DOHH2 (cell line): Measurements from ENCODE around the gene FREM2.

Experiments
- H3F3A ChIP-seq: fragments of 200-600 bp; sonication (generic), shearing (Covaris generic); 2 replicates; pipeline ENCODE4 v1.6.0; 2016; ENCODE audit warnings: antibody characterized with exemption, mild to moderate bottlenecking; ENCODE audit not compliant: control insufficient read depth, insufficient read depth
- H3K27ac ChIP-seq: fragments of 200-600 bp; sonication (generic); 2 replicates; pipeline ENCODE4 v1.5.1; 2014; ENCODE audit warnings: low read depth, mild to moderate bottlenecking, low read length, moderate library complexity
- H3K27me3 ChIP-seq: fragments of 200-600 bp; sonication (generic); 2 replicates; pipeline ENCODE4 v1.6.1; 2014; ENCODE audit warnings: mild to moderate bottlenecking, low read length, mixed read lengths; ENCODE audit not compliant: control insufficient read depth
- H3K36me3 ChIP-seq: fragments of 200-600 bp; sonication (generic); 2 replicates; pipeline ENCODE4 v1.6.1; 2014; ENCODE audit warnings: mild to moderate bottlenecking, low read length, moderate library complexity, mixed read lengths; ENCODE audit not compliant: control insufficient read depth
- H3K4me1 ChIP-seq: fragments of 200-600 bp; sonication (generic); 2 replicates; pipeline ENCODE4 v1.6.1; 2014; ENCODE audit warnings: mild to moderate bottlenecking, low read length, mixed read lengths; ENCODE audit not compliant: control insufficient read depth
- H3K4me2 ChIP-seq: fragments of 200-600 bp; sonication (generic); 2 replicates; pipeline ENCODE4 v1.6.0; 2014; ENCODE audit warnings: mild to moderate bottlenecking, low read length, moderate library complexity
- H3K4me3 ChIP-seq: fragments of 200-600 bp; sonication (generic); 2 replicates; pipeline ENCODE4 v1.5.1; 2014; ENCODE audit warnings: mild to moderate bottlenecking, low read length, mixed read lengths
- H3K79me2 ChIP-seq: fragments of 200-600 bp; sonication (generic); 2 replicates; pipeline ENCODE4 v1.6.1; 2014; ENCODE audit warnings: mild to moderate bottlenecking, low read length, mixed read lengths; ENCODE audit not compliant: control insufficient read depth
- H3K9me2 ChIP-seq: fragments of 200-600 bp; sonication (generic); replicated peaks from 2 replicates; pipeline ENCODE4 v1.6.1; 2014; ENCODE audit warnings: mild to moderate bottlenecking, low read length, mixed read lengths; ENCODE audit not compliant: control insufficient read depth
- H3K9me3 ChIP-seq: fragments of 200-600 bp; sonication (generic); 2 replicates; pipeline ENCODE4 v1.6.1; 2014; ENCODE audit warnings: antibody characterized with exemption, low read length, mixed read lengths; ENCODE audit not compliant: control insufficient read depth, insufficient read depth
- H4K20me1 ChIP-seq: fragments of 200-600 bp; sonication (generic); 2 replicates; pipeline ENCODE4 v1.6.0; 2014; ENCODE audit warnings: low read depth, mild to moderate bottlenecking, antibody characterized with exemption, low read length, moderate library complexity; ENCODE audit not compliant: control insufficient read depth, insufficient read depth
- CTCF ChIP-seq: fragments of 200-600 bp; sonication (generic); IDR thresholded peaks from one replicate; pipeline ENCODE4 v1.5.1; 2014; ENCODE audit warnings: antibody characterized with exemption, mild to moderate bottlenecking, low read depth, low read length; ENCODE audit not compliant: poor library complexity, severe bottlenecking
- EZH2phosphoT487 ChIP-seq: fragments of 200-600 bp; sonication (generic); IDR thresholded peaks from 2 replicates; pipeline ENCODE4 v1.6.1; 2017; ENCODE audit warnings: borderline replicate concordance, mild to moderate bottlenecking, antibody characterized with exemption, low read length, moderate library complexity, mixed read lengths

The FREM2 gene

GRCh38 chr13:38687246-38688229 lies 661 bp downstream of the FREM2 start:
- no peaks in the 10 kb centered on the region for H3K4me1 ChIP-seq
- no peaks in the 10 kb centered on the region for H3F3A ChIP-seq
- H3K27me3 ChIP-seq: no peaks in the 10 kb centered on the region
- H3K36me3 ChIP-seq: no peaks in the 10 kb centered on the region
- H3K4me3 ChIP-seq: no peak overlapping the region
- no peak overlapping the region for H3K4me2 ChIP-seq
- H3K9me3 ChIP-seq: peaks cover 18% of the 10 kb centered on the region; the same call in 1 of the 2 replicates
- no peak overlapping the region for H3K27ac ChIP-seq
- H3K9me2 ChIP-seq: no peaks in the 10 kb centered on the region
- no peaks in the 10 kb centered on the region for H4K20me1 ChIP-seq
- H3K79me2 ChIP-seq: no peaks in the 10 kb centered on the region
- TF ChIP-seq EZH2phosphoT487: no peak
- no peak for TF ChIP-seq CTCF

GRCh38 chr13:38688674-38689073 lies 1.8 kb downstream of the FREM2 start:
- H4K20me1 ChIP-seq: no peaks in the 10 kb centered on the region
- no peaks in the 10 kb centered on the region for H3F3A ChIP-seq
- H3K27ac ChIP-seq: no peak overlapping the region
- no peaks in the 10 kb centered on the region for H3K27me3 ChIP-seq
- TF ChIP-seq EZH2phosphoT487: no peak
- no peak for TF ChIP-seq CTCF
- no peaks in the 10 kb centered on the region for H3K4me1 ChIP-seq
- no peak overlapping the region for H3K4me2 ChIP-seq
- H3K9me2 ChIP-seq: no peaks in the 10 kb centered on the region
- H3K79me2 ChIP-seq: no peaks in the 10 kb centered on the region
- H3K36me3 ChIP-seq: no peaks in the 10 kb centered on the region
- H3K9me3 ChIP-seq: peaks cover 18% of the 10 kb centered on the region; the same call in 1 of the 2 replicates
- no peak overlapping the region for H3K4me3 ChIP-seq

DNA sequence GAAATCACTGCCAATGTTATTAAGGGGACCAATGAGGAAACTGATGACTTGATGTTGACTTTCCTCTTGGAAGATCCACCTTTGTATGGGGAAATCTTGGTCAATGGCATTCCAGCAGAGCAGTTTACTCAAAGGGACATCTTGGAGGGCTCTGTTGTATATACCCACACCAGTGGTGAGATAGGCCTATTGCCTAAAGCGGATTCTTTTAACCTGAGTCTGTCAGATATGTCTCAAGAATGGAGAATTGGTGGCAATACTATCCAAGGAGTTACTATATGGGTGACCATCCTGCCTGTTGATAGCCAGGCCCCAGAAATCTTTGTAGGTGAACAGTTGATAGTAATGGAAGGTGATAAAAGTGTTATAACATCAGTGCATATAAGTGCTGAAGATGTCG lies 3.4 kb downstream of the FREM2 start:
- Histone ChIP-seq H3K27me3 (no peaks in the 10 kb centered on the region), H4K20me1 (no peaks in the 10 kb centered on the region), H3K4me3 (no peak overlapping the region), H3K9me3 (peaks cover 18% of the 10 kb centered on the region; the same call in 1 of the 2 replicates), H3K36me3 (no peaks in the 10 kb centered on the region), H3K4me2 (no peak overlapping the region), H3K4me1 (no peaks in the 10 kb centered on the region), H3K27ac (no peak overlapping the region), H3F3A (no peaks in the 10 kb centered on the region), H3K79me2 (no peaks in the 10 kb centered on the region), H3K9me2 (no peaks in the 10 kb centered on the region)
- TF ChIP-seq CTCF (no peak), EZH2phosphoT487 (no peak)
